GM18873 (cell line): ENCODE results near the gene TNNT3.
"Not testable (repeated sequence)": the region's sequence is repeated elsewhere in the genome, so short reads cannot be mapped to it uniquely, and the experiment has no call there.

Experiments
- ATAC-seq: cut with Tn5 transposase; IDR thresholded peaks from one replicate; pipeline ENCODE4 v1.9.1; 2021; ENCODE audit warnings: mild to moderate bottlenecking, moderate library complexity, moderate number of reproducible peaks; ENCODE audit not compliant: unreplicated experiment, low FRiP score

Gene TNNT3

GRCh38 chr11:1880746-1881441, 38.6 kb upstream of the TNNT3 start:
- ATAC-seq: no peak

- ATAC-seq: no peak
Measured at GRCh38 chr11:1881442-1882264, 37.9 kb upstream of the TNNT3 start.

GRCh38 chr11:1882265-1883238, 37.0 kb upstream of the TNNT3 start:
- ATAC-seq: no peak

GRCh38 chr11:1883346-1884302, 35.9 kb upstream of the TNNT3 start:
- no peak for ATAC-seq

GRCh38 chr11:1884303-1884700, 35.2 kb upstream of the TNNT3 start:
- no peak for ATAC-seq

GRCh38 chr11:1886551-1886950, 33.0 kb upstream of the TNNT3 start:
- not testable (repeated sequence) for ATAC-seq

- no peak for ATAC-seq
Measured at GRCh38 chr11:1887451-1888346, 31.8 kb upstream of the TNNT3 start.

GRCh38 chr11:1888347-1888753, 31.2 kb upstream of the TNNT3 start:
- ATAC-seq: no peak

- no peak for ATAC-seq
Measured at GRCh38 chr11:1888811-1889210, 30.7 kb upstream of the TNNT3 start.

GRCh38 chr11:1889224-1889930, 30.1 kb upstream of the TNNT3 start:
- ATAC-seq: no peak

- no peak for ATAC-seq
Measured at GRCh38 chr11:1889941-1890855, 29.3 kb upstream of the TNNT3 start.

GRCh38 chr11:1890856-1891830, 28.4 kb upstream of the TNNT3 start:
- no peak for ATAC-seq

- ATAC-seq: no peak
Measured at GRCh38 chr11:1891831-1892115, 27.7 kb upstream of the TNNT3 start, which contains the start of gene PRR33. PRR33 (minus strand) TSS chr11:1891895; CDS start chr11:1890584, 1,311 bp downstream.

GRCh38 chr11:1892116-1892515, 27.4 kb upstream of the TNNT3 start:
- no peak for ATAC-seq

GRCh38 chr11:1892558-1892957, 26.9 kb upstream of the TNNT3 start:
- ATAC-seq: no peak
